B cell (primary cell): ENCODE data around the gene ABCA12. TPM values are rescaled to one million over a fixed set of nuclear protein-coding genes. Genes with fewer than 3 reads are reported as not detected.

ENCODE experiments used
- ATAC-seq: fragments of 200-7000 bp; cut with Tn5 transposase; one replicate; pipeline ENCODE4 v1.10.0; 2021; ENCODE audit warnings: low read depth, mild to moderate bottlenecking, moderate number of reproducible peaks, moderate library complexity
- CTCF ChIA-PET: fragments of 350-600 bp; sonication (Branson Sonifier 250); formaldehyde crosslinking; loops from one replicate; lab custom pipeline; 2021; ENCODE audit warnings: antibody characterized with exemption, inconsistent platforms; lab: Charles Lee
- POLR2A ChIA-PET: fragments of 350-600 bp; sonication (Branson Sonifier 250); formaldehyde crosslinking; loops from one replicate; lab custom pipeline; 2021; ENCODE audit warnings: antibody characterized with exemption; lab: Charles Lee
- DNase-seq: peaks from one replicate; pipeline ENCODE4 v3.0.0; 2013
- H2AFZ ChIP-seq: 2 replicates; pipeline ENCODE4 v1.6.1; 2012; ENCODE audit warnings: mild to moderate bottlenecking, low read depth, low read length; ENCODE audit not compliant: insufficient read depth, poor library complexity, severe bottlenecking
- H3K27ac ChIP-seq, 2 donors: 1 replicate in 1 of 2; 2 replicates in 1 of 2; pipeline ENCODE4 v1.5.1; 2012 to 2013; ENCODE audit warnings: low read length in 2 of 2, mild to moderate bottlenecking in 2 of 2, moderate library complexity in 1 of 2
- H3K27me3 ChIP-seq, 4 experiments: fragments of 200-600 bp in 1 of 4; sonication (generic) in 1 of 4; replicated peaks in 1 of 4; 1 replicate in 2 of 4; 2 replicates in 2 of 4; pipeline versions ENCODE4 v1.6.1 to v1.7.0; 2013 to 2016; ENCODE audit warnings: low read length in 3 of 4, mild to moderate bottlenecking in 2 of 4, mixed read lengths in 1 of 4, moderate library complexity in 1 of 4; ENCODE audit not compliant: insufficient read depth in 4 of 4, control insufficient read depth in 3 of 4; ENCODE audit errors: control extremely low read depth in 1 of 4
- H3K36me3 ChIP-seq, 2 experiments: replicated peaks in 1 of 2; 1 replicate in 1 of 2; 2 replicates in 1 of 2; pipeline versions ENCODE4 v1.6.1 to v1.7.1; 2013; ENCODE audit warnings: low read length in 1 of 2; ENCODE audit not compliant: insufficient read depth in 2 of 2, control insufficient read depth in 1 of 2; ENCODE audit errors: control extremely low read depth in 1 of 2, extremely low read depth in 1 of 2
- H3K4me1 ChIP-seq, 2 donors: fragments of 200-600 bp in 1 of 2; sonication (generic) in 1 of 2; 1 replicate in 1 of 2; 2 replicates in 1 of 2; pipeline versions ENCODE4 v1.5.1 to v1.6.1; 2013 to 2017; ENCODE audit warnings: low read length in 2 of 2; ENCODE audit not compliant: control insufficient read depth in 2 of 2, insufficient read depth in 2 of 2
- H3K4me2 ChIP-seq: replicated peaks from 2 replicates; pipeline ENCODE3; 2012; ENCODE audit warnings: mild to moderate bottlenecking, low read depth, low read length; ENCODE audit not compliant: poor library complexity, severe bottlenecking
- H3K4me3 ChIP-seq, 5 experiments: fragments of 200-600 bp in 1 of 5; sonication (generic) in 1 of 5; 1 replicate in 3 of 5; 2 replicates in 2 of 5; pipeline versions ENCODE4 v1.5.1 to v1.7.0; 2011 to 2016; ENCODE audit warnings: low read length in 4 of 5, mild to moderate bottlenecking in 4 of 5, low read depth in 2 of 5, control low read depth in 1 of 5, moderate library complexity in 1 of 5; ENCODE audit not compliant: insufficient read depth in 1 of 5; ENCODE audit errors: control extremely low read depth in 1 of 5, extremely low read depth in 1 of 5
- H3K79me2 ChIP-seq: fragments of 200-600 bp; sonication (generic); one replicate; pipeline ENCODE4 v1.6.0; 2016; ENCODE audit warnings: low read length; ENCODE audit not compliant: control insufficient read depth, insufficient read depth
- H3K9ac ChIP-seq: fragments of 200-600 bp; sonication (generic); 2 replicates; pipeline ENCODE4 v1.6.1; 2017; ENCODE audit warnings: mild to moderate bottlenecking, low read length, moderate library complexity
- H3K9me3 ChIP-seq, 3 donors: one replicate each; pipeline versions ENCODE4 v1.6.1 to v1.7.1; 2013; ENCODE audit warnings: low read length in 2 of 3; ENCODE audit not compliant: control insufficient read depth in 2 of 3, insufficient read depth in 1 of 3; ENCODE audit errors: control extremely low read depth in 1 of 3
- H4K20me1 ChIP-seq: 2 replicates; pipeline ENCODE4 v1.6.0; 2012; ENCODE audit warnings: mild to moderate bottlenecking, low read length; ENCODE audit not compliant: insufficient read depth, control insufficient read depth, poor library complexity, severe bottlenecking
- H3K27ac Mint-ChIP-seq: one replicate; pipeline ENCODE4 v1.8.0; 2021; ENCODE audit warnings: mixed read lengths
- H3K27me3 Mint-ChIP-seq: one replicate; pipeline ENCODE4 v1.8.0; 2021; ENCODE audit warnings: mixed read lengths
- H3K4me1 Mint-ChIP-seq: one replicate; pipeline ENCODE4 v1.8.0; 2021; ENCODE audit warnings: mixed read lengths
- H3K4me3 Mint-ChIP-seq: one replicate; pipeline ENCODE4 v1.8.0; 2021; ENCODE audit warnings: mixed read lengths
- H3K9me3 Mint-ChIP-seq: one replicate; pipeline ENCODE4 v1.8.0; 2022; ENCODE audit warnings: mixed read lengths; ENCODE audit not compliant: insufficient read depth
- CTCF ChIP-seq: fragments of 200-600 bp; IDR thresholded peaks from one replicate; pipeline ENCODE4 v1.8.0; 2022; ENCODE audit warnings: antibody characterized with exemption, mild to moderate bottlenecking
- EZH2 ChIP-seq: IDR thresholded peaks from 2 replicates; pipeline ENCODE4 v1.6.1; 2012; ENCODE audit warnings: borderline replicate concordance, low read depth, mild to moderate bottlenecking, moderate library complexity, low read length; ENCODE audit not compliant: insufficient read depth, poor library complexity, severe bottlenecking
- WGBS: methylation state at CpG from one replicate; pipeline ENCODE4 v1.1.5; 2013; ENCODE audit warnings: missing lambda C conversion rate; ENCODE audit not compliant: insufficient coverage; 5-methylcytosine and 5-hydroxymethylcytosine counted together
- intact Hi-C: fragments of 100-400 bp; cut with micrococcal nuclease; formaldehyde crosslinking; loops from one replicate; pipeline ENCODE4 v1.10.0; 2022
- polyA plus RNA-seq: library from polyadenylated mRNA; depleted of rRNA; stranded (reverse); fragments of >200 nt; gene quantifications from 2 replicates; pipeline ENCODE4 v1.2.3, GENCODE V29; 2012
- total RNA-seq, 2 donors: library from RNA; stranded (reverse); fragments of 120-200 nt in 1 of 2; gene quantifications; 1 replicate in 1 of 2; 2 replicates in 1 of 2; pipeline versions ENCODE4 v1.2.3 to v1.2.4, GENCODE V29; 2013 to 2022

ABCA12 gene
- total and polyA plus RNA-seq, 2 donors (not counting 1 experiment from before 2014, with no cell fraction given) = not detected

GRCh38 chr2:214995409-214995808, 143.0 kb downstream of the ABCA12 start:
- Mint-ChIP-seq H3K9me3 (no peaks in the 10 kb centered on the region), H3K27me3 (no peaks in the 10 kb centered on the region), H3K4me3 (no peak overlapping the region), H3K27ac (no peak overlapping the region), H3K4me1 (peaks cover 5% of the 10 kb centered on the region)
- intact Hi-C loops = no loop called here
- H3K4me3 ChIP-seq = no peak overlapping the region
- no peaks in the 10 kb centered on the region for H3K79me2 ChIP-seq
- no peaks in the 10 kb centered on the region for H3K36me3 ChIP-seq
- no peaks in the 10 kb centered on the region for H4K20me1 ChIP-seq
- no peak overlapping the region for H3K4me2 ChIP-seq
- CTCF ChIA-PET = no interaction called here
- no peak overlapping the region for H3K27ac ChIP-seq
- no peaks in the 10 kb centered on the region for H3K4me1 ChIP-seq
- no peak overlapping the region for H2AFZ ChIP-seq
- TF ChIP-seq EZH2 (no peak), CTCF (no peak)
- POLR2A ChIA-PET = no interaction called here
- no peak for DNase-seq
- no peak for ATAC-seq
- H3K9ac ChIP-seq = no peak overlapping the region
- no peaks in the 10 kb centered on the region for H3K9me3 ChIP-seq
- no peaks in the 10 kb centered on the region for H3K27me3 ChIP-seq
- no CpG with 5 or more reads among the region's 4 CpGs for WGBS

GRCh38 chr2:214992911-214993310, 145.5 kb downstream of the ABCA12 start:
- Mint-ChIP-seq H3K27ac (no peak overlapping the region), H3K9me3 (no peaks in the 10 kb centered on the region), H3K27me3 (no peaks in the 10 kb centered on the region), H3K4me1 (peaks cover 5% of the 10 kb centered on the region), H3K4me3 (no peak overlapping the region)
- ATAC-seq = no peak
- no peaks in the 10 kb centered on the region for H3K79me2 ChIP-seq
- no peak overlapping the region for H3K4me2 ChIP-seq
- no peak overlapping the region for H3K27ac ChIP-seq
- TF ChIP-seq EZH2 (no peak), CTCF (no peak)
- intact Hi-C loops = no loop called here
- H3K4me1 ChIP-seq = no peaks in the 10 kb centered on the region
- no peak for DNase-seq
- no peaks in the 10 kb centered on the region for H3K36me3 ChIP-seq
- CTCF ChIA-PET = no interaction called here
- no peak overlapping the region for H2AFZ ChIP-seq
- no peak overlapping the region for H3K4me3 ChIP-seq
- H3K27me3 ChIP-seq = no peaks in the 10 kb centered on the region
- POLR2A ChIA-PET = no interaction called here
- H3K9me3 ChIP-seq = no peaks in the 10 kb centered on the region
- no peaks in the 10 kb centered on the region for H4K20me1 ChIP-seq
- WGBS = 93% methylated on average over 3 of the region's 4 CpGs
- no peak overlapping the region for H3K9ac ChIP-seq
